Heart left ventricle (tissue), 16 donors: ENCODE data around the gene USP48. TPM values are rescaled to one million over a fixed set of nuclear protein-coding genes. Genes with fewer than 3 reads are reported as not detected.

Experiments used
- ATAC-seq, 4 donors: fragments of 200-7000 bp; cut with Tn5 transposase; one replicate each; pipeline ENCODE4 v1.9.1; 2020 to 2022; ENCODE audit warnings: moderate library complexity in 4 of 4, mild to moderate bottlenecking in 3 of 4, moderate number of reproducible peaks in 1 of 4
- DNase-seq, 5 donors: peaks; one replicate each; pipeline ENCODE4 v3.0.0-alpha.2; 2020
- H3K27ac ChIP-seq, 12 donors: fragments of 200-600 bp; sonication (generic) in 4 of 12; one replicate each; pipeline versions ENCODE4 v1.5.0 to v1.8.0; 2016 to 2022; ENCODE audit warnings: mild to moderate bottlenecking in 2 of 12
- H3K27me3 ChIP-seq, 9 donors: fragments of 200-600 bp; sonication (generic) in 2 of 9; one replicate each; pipeline versions ENCODE4 v1.5.1 to v1.8.0; 2016 to 2022; ENCODE audit warnings: mild to moderate bottlenecking in 3 of 9
- H3K36me3 ChIP-seq, 9 donors: fragments of 200-600 bp; sonication (generic) in 2 of 9; one replicate each; pipeline versions ENCODE4 v1.5.0 to v1.8.0; 2018 to 2022; ENCODE audit warnings: mild to moderate bottlenecking in 2 of 9
- H3K4me1 ChIP-seq, 12 donors: fragments of 200-600 bp; sonication (generic) in 4 of 12; one replicate each; pipeline versions ENCODE4 v1.5.0 to v1.8.0; 2016 to 2022; ENCODE audit warnings: mild to moderate bottlenecking in 3 of 12
- H3K4me3 ChIP-seq, 12 donors: fragments of 200-600 bp; sonication (generic) in 4 of 12; one replicate each; pipeline versions ENCODE4 v1.5.0 to v1.8.0; 2017 to 2022; ENCODE audit warnings: mild to moderate bottlenecking in 9 of 12, moderate library complexity in 4 of 12
- H3K9me3 ChIP-seq, 12 donors: fragments of 200-600 bp; sonication (generic) in 4 of 12; one replicate each; pipeline versions ENCODE4 v1.5.0 to v1.8.0; 2016 to 2022; ENCODE audit warnings: mild to moderate bottlenecking in 1 of 12
- CTCF ChIP-seq, 12 donors: fragments of 200-600 bp; sonication (generic) in 4 of 12; IDR thresholded peaks; one replicate each; pipeline versions ENCODE4 v1.5.0 to v1.8.0; 2018 to 2022; ENCODE audit warnings: antibody characterized with exemption in 12 of 12, mild to moderate bottlenecking in 5 of 12
- POLR2A ChIP-seq, 2 donors: fragments of 450-650 bp; IDR thresholded peaks; one replicate each; pipeline ENCODE4 v1.6.1; 2017; ENCODE audit warnings: antibody characterized with exemption in 2 of 2, mild to moderate bottlenecking in 2 of 2, moderate library complexity in 2 of 2
- WGBS, 4 donors: extraction: QIAGEN DNeasy Blood & Tissue Kit in 2 of 4; methylation state at CpG; one replicate each; pipeline versions ENCODE4 v1.1.5 to v1.1.7; 2013 to 2018; 5-methylcytosine and 5-hydroxymethylcytosine counted together
- intact Hi-C, 10 donors: fragments of 100-400 bp; cut with DNase I; formaldehyde crosslinking; loops; one replicate each; pipeline versions ENCODE4 v1.11.1 to v1.14.2; 2022
- polyA plus RNA-seq, 2 donors: library from polyadenylated mRNA; stranded (reverse); fragments of 200-250 nt; gene quantifications; one replicate each; pipeline ENCODE4 v1.2.3, GENCODE V29; 2013
- total RNA-seq, 9 donors: library from RNA; depleted of rRNA in 2 of 9; stranded (reverse); fragments of >200 nt in 2 of 9; fragmentation: NEBNext Ultra II Directional in 3 of 9; extraction: Animal tissue kit (Norgen Biotek cat#: 25700) in 3 of 9; gene quantifications; one replicate each; pipeline versions ENCODE4 v1.1.0 to v1.2.4, GENCODE V29; 2016 to 2023
- donor health status: ischemic (EF 13 %, LVEDD 7.1; RV severe dilation, severe dysfunction).
- donor health status: healthy with polysubstance abuse.
- donor health status: DM: no; HTN: yes; CAD: no.
- donor health status: DM: no; HTN: no; CAD: no.
- donor health status: ischemic (EF 25% LVEDD 6.9; RV normal size, moderate dysfunction).
- donor health status: ischemic (EF 25% LVEDD 5.7; RV mildly dilated, moderate dysfunction).
- donor health status: healthy.
- donor health status: DM: yes; HTN: yes; CAD: no.
- donor health status: ischemic (EF 35%, LVEDD 5.7; RV mildly dilated, moderate dysfunction).
- donor health status: nonischemic (EF 11% LVEDD 7.7; RV severe dilation, severe dysfunction).
- donor health status: DM: yes; HTN: yes; CAD: no.
- donor health status: PGD.
- donor health status: ischemic (EF 29% LVEDD 5.4; RV normal size, mild dysfunction).
- donor health status: nonischemic (EF 23%, LVEDD 6.1; RV moderate dilation, normal function).

USP48 gene
- total and polyA plus RNA-seq, 11 donors = 17.3 to 45.5 (median 38.8) TPM

- Histone ChIP-seq H3K27ac (no peak overlapping the region), H3K27me3 (no peaks in the 10 kb centered on the region), H3K4me1 (peaks cover 0 to 15% (median 7%) of the 10 kb centered on the region in 12 donors), H3K9me3 (no peaks in the 10 kb centered on the region), H3K36me3 (peaks cover 0 to 96% (median 76%) of the 10 kb centered on the region in 9 donors), H3K4me3 (no peak overlapping the region)
- intact Hi-C loops = loop anchor here in 1 of 10 donors (10.0 kb wide), 1 partner anchor 709 kb away; no protein-coding TSS in a partner anchor
- ATAC-seq = no peak
- no peak for DNase-seq
- WGBS, 4 donors = 80 to 85% (median 82%) methylated on average over 4 of the region's 4 CpGs
- TF ChIP-seq POLR2A (IDR thresholded peaks at IDR 0.05) (no peak), CTCF (IDR thresholded peaks at IDR 0.05) (no peak)
Observed at GRCh38 chr1:21705303-21705980, 77.5 kb downstream of the USP48 start.

DNA sequence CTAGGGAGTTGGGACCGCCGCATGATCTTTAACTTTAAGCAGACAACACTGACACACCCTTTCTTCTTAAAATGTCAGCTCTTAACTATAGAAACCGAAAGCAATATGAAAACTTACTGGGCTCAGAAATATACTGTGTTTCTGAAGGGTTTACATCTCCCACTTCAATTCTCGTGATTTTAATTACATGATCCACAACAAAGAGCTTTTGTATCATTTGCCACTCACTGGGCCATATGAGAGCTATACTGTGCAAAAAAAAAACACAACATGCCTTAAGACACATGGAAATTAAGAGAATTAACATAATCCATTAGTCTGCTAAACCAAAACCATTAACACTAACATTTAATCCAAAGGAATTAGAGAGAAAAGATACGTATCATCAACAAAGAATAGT is 78.8 kb downstream of the USP48 start:
- ATAC-seq (no peak), DNase-seq (no peak)
- H3K27me3 ChIP-seq = no peaks in the 10 kb centered on the region
- intact Hi-C loops = loop anchor here in 2 of 10 donors (5.0 to 10.0 kb wide), 2 partner anchors 43 to 711 kb away; no protein-coding TSS in a partner anchor
- peaks cover 0 to 96% (median 82%) of the 10 kb centered on the region in 9 donors for H3K36me3 ChIP-seq
- H3K4me3 ChIP-seq = no peak overlapping the region
- no peaks in the 10 kb centered on the region for H3K9me3 ChIP-seq
- WGBS, 4 donors = 90 to 96% (median 94%) methylated on average over 5 of the region's 5 CpGs
- peaks cover 0 to 15% (median 7%) of the 10 kb centered on the region in 12 donors for H3K4me1 ChIP-seq
- no peak overlapping the region for H3K27ac ChIP-seq
- TF ChIP-seq CTCF (IDR thresholded peaks at IDR 0.05) (no peak), POLR2A (IDR thresholded peaks at IDR 0.05) (no peak)

DNA sequence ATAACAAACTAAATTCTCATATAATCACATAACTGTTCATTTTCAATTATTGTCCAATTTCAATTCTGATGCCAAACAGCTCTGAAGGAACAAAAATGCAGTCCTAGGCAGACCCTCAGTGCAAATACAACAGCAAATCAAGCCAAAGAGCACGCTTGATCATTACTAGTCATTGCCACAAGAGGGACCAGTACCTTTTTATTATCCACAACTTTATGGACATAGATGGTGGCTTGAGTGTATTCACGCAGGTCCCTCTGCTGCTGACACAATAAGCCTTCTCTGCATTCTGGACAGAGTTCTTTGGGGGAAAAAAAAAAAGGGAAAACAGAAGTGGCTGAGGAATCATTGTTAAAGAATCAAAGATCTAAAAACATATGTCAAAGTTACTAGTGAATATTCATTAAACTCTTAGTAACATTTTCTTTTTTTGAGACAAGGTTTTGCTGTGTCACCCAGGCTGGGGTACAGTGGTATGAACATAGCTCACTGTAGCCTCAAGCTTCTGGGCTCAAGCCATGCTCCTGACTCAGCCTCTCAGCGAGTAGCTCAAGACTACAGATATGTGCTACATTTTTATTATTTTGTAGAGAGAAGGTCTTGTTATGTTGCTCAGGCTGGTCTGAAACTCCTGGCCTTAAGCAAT is 79.5 kb downstream of the USP48 start:
- 75 to 82% (median 79%) methylated on average over 3 of the region's 3 CpGs for WGBS, 4 donors
- ATAC-seq = no peak
- H3K27me3 ChIP-seq = no peaks in the 10 kb centered on the region
- no peak for TF ChIP-seq POLR2A (IDR thresholded peaks at IDR 0.05)
- TF ChIP-seq CTCF (IDR thresholded peaks at IDR 0.05) = peak in 9 of 12 donors; percentile 15 to 39 (median 22)
- DNase-seq = no peak
- H3K4me1 ChIP-seq = peaks cover 0 to 15% (median 7%) of the 10 kb centered on the region in 12 donors
- no peak overlapping the region for H3K4me3 ChIP-seq
- H3K36me3 ChIP-seq = peaks cover 0 to 97% (median 85%) of the 10 kb centered on the region in 9 donors
- no peaks in the 10 kb centered on the region for H3K9me3 ChIP-seq
- intact Hi-C loops = loop anchor here in 2 of 10 donors (5.0 to 10.0 kb wide), 2 partner anchors 44 to 711 kb away; no protein-coding TSS in a partner anchor
- H3K27ac ChIP-seq = no peak overlapping the region

DNA sequence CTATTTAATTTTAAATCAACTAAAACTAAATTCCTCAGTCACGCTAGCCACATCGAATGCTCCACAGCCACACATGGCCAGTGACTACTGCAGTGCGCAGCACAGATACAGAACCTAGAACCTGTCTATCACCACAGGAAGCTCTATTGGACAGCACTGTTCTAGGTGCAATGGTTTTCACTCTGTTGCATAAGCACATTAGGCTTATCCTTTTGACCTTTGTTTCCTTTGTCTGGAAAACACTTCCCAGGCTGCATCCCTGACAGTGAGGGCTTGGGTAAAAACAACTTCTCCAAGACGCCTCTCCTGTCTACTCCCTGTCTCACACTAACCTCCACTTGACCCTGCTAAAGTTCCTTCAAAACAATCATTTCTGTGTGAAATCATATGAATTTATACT is 80.2 kb downstream of the USP48 start:
- no peak for TF ChIP-seq CTCF (IDR thresholded peaks at IDR 0.05)
- TF ChIP-seq POLR2A (IDR thresholded peaks at IDR 0.05) = no peak
- H3K4me1 ChIP-seq = peaks cover 0 to 15% (median 7%) of the 10 kb centered on the region in 12 donors
- intact Hi-C loops = loop anchor here in 2 of 10 donors (5.0 to 10.0 kb wide), 2 partner anchors 45 to 712 kb away; no protein-coding TSS in a partner anchor
- H3K36me3 ChIP-seq = peaks cover 0 to 95% (median 82%) of the 10 kb centered on the region in 9 donors
- ATAC-seq = no peak
- no peak for DNase-seq
- H3K4me3 ChIP-seq = no peak overlapping the region
- H3K27me3 ChIP-seq = no peaks in the 10 kb centered on the region
- no peaks in the 10 kb centered on the region for H3K9me3 ChIP-seq
- H3K27ac ChIP-seq = no peak overlapping the region
- 93 to 98% (median 95%) methylated on average over 4 of the region's 4 CpGs for WGBS, 4 donors
